Parathyroid adenoma (tissue), 2 donors: ENCODE results near the gene FYN.

Experiments
- H2AFZ ChIP-seq: fragments of 300-600 bp; sonication (generic); one replicate; pipeline ENCODE4 v1.7.0; 2017; ENCODE audit warnings: antibody characterized with exemption, mild to moderate bottlenecking
- H3K27ac ChIP-seq: fragments of 300-600 bp; sonication (generic); one replicate; pipeline ENCODE4 v1.7.0; 2017
- H3K27me3 ChIP-seq: fragments of 300-600 bp; sonication (generic); one replicate; pipeline ENCODE4 v1.7.0; 2017; ENCODE audit warnings: low read length; ENCODE audit not compliant: control insufficient read depth, insufficient read depth
- H3K36me3 ChIP-seq: fragments of 300-600 bp; sonication (generic); one replicate; pipeline ENCODE4 v1.7.0; 2017; ENCODE audit warnings: low read length; ENCODE audit not compliant: control insufficient read depth, insufficient read depth
- H3K4me1 ChIP-seq: fragments of 300-600 bp; sonication (generic); one replicate; pipeline ENCODE4 v1.7.0; 2017; ENCODE audit warnings: control low read depth
- H3K4me2 ChIP-seq: fragments of 300-600 bp; sonication (generic); one replicate; pipeline ENCODE4 v1.7.0; 2017; ENCODE audit warnings: low read length
- H3K4me3 ChIP-seq: fragments of 300-600 bp; sonication (generic); one replicate; pipeline ENCODE4 v1.7.0; 2017; ENCODE audit warnings: low read depth, low read length
- H3K79me2 ChIP-seq: fragments of 300-600 bp; sonication (generic); one replicate; pipeline ENCODE4 v1.7.0; 2017; ENCODE audit warnings: control low read depth
- H3K9ac ChIP-seq: fragments of 300-600 bp; sonication (generic); one replicate; pipeline ENCODE4 v1.7.0; 2017; ENCODE audit warnings: mild to moderate bottlenecking
- H3K9me3 ChIP-seq: fragments of 300-600 bp; sonication (generic); one replicate; pipeline ENCODE4 v1.7.0; 2017; ENCODE audit warnings: low read length; ENCODE audit not compliant: control insufficient read depth
- CTCF ChIP-seq: fragments of 300-600 bp; sonication (generic); IDR thresholded peaks from one replicate; pipeline ENCODE4 v1.7.0; 2017; ENCODE audit warnings: antibody characterized with exemption, mild to moderate bottlenecking
- donor health status: primary hyperparathyroidism.

The FYN gene

GRCh38 chr6:111804627-111805235, 68.5 kb downstream of the FYN start:
- Histone ChIP-seq H2AFZ (no peak overlapping the region), H3K27ac (peak overlapping the region; percentile 22), H3K36me3 (no peaks in the 10 kb centered on the region), H3K4me2 (no peak overlapping the region), H3K4me1 (peaks cover 17% of the 10 kb centered on the region), H3K4me3 (no peak overlapping the region), H3K79me2 (peaks cover 17% of the 10 kb centered on the region), H3K9me3 (no peaks in the 10 kb centered on the region), H3K27me3 (no peaks in the 10 kb centered on the region), H3K9ac (no peak overlapping the region)
- TF ChIP-seq CTCF = peak; percentile 30

- no peaks in the 10 kb centered on the region for H3K9me3 ChIP-seq
- no peak overlapping the region for H3K9ac ChIP-seq
- H3K27me3 ChIP-seq = no peaks in the 10 kb centered on the region
- TF ChIP-seq CTCF = no peak
- H3K79me2 ChIP-seq = peaks cover 17% of the 10 kb centered on the region
- no peak overlapping the region for H3K4me3 ChIP-seq
- no peak overlapping the region for H2AFZ ChIP-seq
- peaks cover 17% of the 10 kb centered on the region for H3K4me1 ChIP-seq
- no peak overlapping the region for H3K4me2 ChIP-seq
- H3K27ac ChIP-seq = no peak overlapping the region
- H3K36me3 ChIP-seq = no peaks in the 10 kb centered on the region
Observed at GRCh38 chr6:111803804-111804203, 69.4 kb downstream of the FYN start.

GRCh38 chr6:111803371-111803770, 69.9 kb downstream of the FYN start:
- Histone ChIP-seq H3K4me2 (no peak overlapping the region), H3K4me3 (no peak overlapping the region), H3K36me3 (no peaks in the 10 kb centered on the region), H2AFZ (no peak overlapping the region), H3K9me3 (no peaks in the 10 kb centered on the region), H3K27me3 (no peaks in the 10 kb centered on the region), H3K4me1 (peaks cover 17% of the 10 kb centered on the region), H3K9ac (no peak overlapping the region), H3K79me2 (peaks cover 17% of the 10 kb centered on the region), H3K27ac (no peak overlapping the region)
- TF ChIP-seq CTCF = no peak

GRCh38 chr6:111802720-111803330, 70.4 kb downstream of the FYN start:
- Histone ChIP-seq H3K27ac (no peak overlapping the region), H3K4me3 (no peak overlapping the region), H3K4me2 (no peak overlapping the region), H3K79me2 (peaks cover 17% of the 10 kb centered on the region), H2AFZ (no peak overlapping the region), H3K4me1 (peaks cover 17% of the 10 kb centered on the region), H3K9me3 (no peaks in the 10 kb centered on the region), H3K9ac (no peak overlapping the region), H3K36me3 (no peaks in the 10 kb centered on the region), H3K27me3 (no peaks in the 10 kb centered on the region)
- no peak for TF ChIP-seq CTCF

GRCh38 chr6:111802015-111802414, 71.2 kb downstream of the FYN start:
- peaks cover 19% of the 10 kb centered on the region for H3K79me2 ChIP-seq
- H3K36me3 ChIP-seq = no peaks in the 10 kb centered on the region
- H3K9ac ChIP-seq = no peak overlapping the region
- no peak overlapping the region for H2AFZ ChIP-seq
- H3K27me3 ChIP-seq = no peaks in the 10 kb centered on the region
- no peak overlapping the region for H3K4me2 ChIP-seq
- H3K9me3 ChIP-seq = no peaks in the 10 kb centered on the region
- TF ChIP-seq CTCF = no peak
- H3K27ac ChIP-seq = no peak overlapping the region
- H3K4me3 ChIP-seq = no peak overlapping the region
- peaks cover 17% of the 10 kb centered on the region for H3K4me1 ChIP-seq
